SK-N-SH (cell line): ENCODE measurements around the gene GLUD1. TPM values are rescaled to one million over a fixed set of nuclear protein-coding genes. Genes with fewer than 3 reads are reported as not detected.

Experiments
- CTCF ChIA-PET: fragments of 300-600, 350-600 bp; formaldehyde crosslinking; extraction: SDS; loops from one replicate; lab custom pipeline; 2021; lab: Yijun Ruan, JAX
- POLR2A ChIA-PET: fragments of 350-600 bp; sonication (Branson Sonifier 250); formaldehyde crosslinking; extraction: SDS; loops from one replicate; lab custom pipeline; 2020; ENCODE audit warnings: antibody characterized with exemption, inconsistent platforms; lab: Yijun Ruan, JAX
- DNase-seq: peaks from one replicate; pipeline ENCODE4 v3.0.0; 2012
- H2AFZ ChIP-seq: fragments of 200-600 bp; sonication (generic); 2 replicates; pipeline ENCODE4 v1.8.1; 2016; ENCODE audit warnings: antibody characterized with exemption, mild to moderate bottlenecking, low read depth
- H3F3A ChIP-seq: fragments of 200-600 bp; sonication (generic); replicated peaks from 2 replicates; pipeline ENCODE3; 2016; ENCODE audit warnings: antibody characterized with exemption, mild to moderate bottlenecking; ENCODE audit not compliant: insufficient read depth
- H3K27ac ChIP-seq, 2 experiments: fragments of 200-500 bp in 1 of 2; fragments of 200-600 bp in 1 of 2; sonication (Bioruptor generic) in 1 of 2; sonication (generic), shearing (Covaris generic) in 1 of 2; 2 replicates each; pipeline versions ENCODE4 v1.5.1 to v1.6.1; 2014 to 2016; ENCODE audit warnings: low read depth in 2 of 2, inconsistent platforms in 1 of 2, low read length in 1 of 2, mild to moderate bottlenecking in 1 of 2, mixed read lengths in 1 of 2
- H3K27me3 ChIP-seq: fragments of 200-600 bp; sonication (generic), shearing (Covaris generic); 2 replicates; pipeline ENCODE4 v1.6.1; 2016; ENCODE audit warnings: mixed run types; ENCODE audit not compliant: insufficient read depth
- H3K36me3 ChIP-seq, 2 experiments: fragments of 200-500 bp in 1 of 2; fragments of 200-600 bp in 1 of 2; sonication (Bioruptor generic) in 1 of 2; sonication (generic) in 1 of 2; replicated peaks in 1 of 2; 2 replicates each; pipeline versions ENCODE3 to v1.5.1; 2014 to 2016; ENCODE audit warnings: low read length in 1 of 2, mild to moderate bottlenecking in 1 of 2; ENCODE audit not compliant: insufficient read depth in 2 of 2, control insufficient read depth in 1 of 2
- H3K4me1 ChIP-seq, 2 experiments: fragments of 200-500 bp in 1 of 2; fragments of 200-600 bp in 1 of 2; sonication (Bioruptor generic) in 1 of 2; sonication (generic), shearing (Covaris generic) in 1 of 2; 2 replicates each; pipeline versions ENCODE4 v1.5.1 to v1.6.1; 2014 to 2016; ENCODE audit warnings: low read depth in 1 of 2, low read length in 1 of 2, mixed run types in 1 of 2; ENCODE audit not compliant: insufficient read depth in 2 of 2, control insufficient read depth in 1 of 2
- H3K4me2 ChIP-seq: fragments of 200-600 bp; sonication (generic), shearing (Covaris generic); 2 replicates; pipeline ENCODE4 v1.6.1; 2017; ENCODE audit warnings: mixed run types
- H3K4me3 ChIP-seq, 2 experiments: fragments of 200-500 bp in 1 of 2; fragments of 200-600 bp in 1 of 2; sonication (Bioruptor generic) in 1 of 2; sonication (generic), shearing (Covaris generic) in 1 of 2; 2 replicates each; pipeline versions ENCODE4 v1.5.1 to v1.8.1; 2014 to 2016; ENCODE audit warnings: low read depth in 2 of 2, inconsistent platforms in 1 of 2, low read length in 1 of 2, mild to moderate bottlenecking in 1 of 2, mixed read lengths in 1 of 2, moderate library complexity in 1 of 2
- H3K79me2 ChIP-seq: fragments of 200-600 bp; sonication (generic); 2 replicates; pipeline ENCODE4 v1.8.1; 2017; ENCODE audit warnings: mild to moderate bottlenecking; ENCODE audit not compliant: insufficient read depth
- H3K9ac ChIP-seq: fragments of 200-600 bp; sonication (generic); 2 replicates; pipeline ENCODE4 v1.6.1; 2017; ENCODE audit warnings: mixed run types
- H3K9me2 ChIP-seq: fragments of 200-600 bp; sonication (generic); 2 replicates; pipeline ENCODE4 v1.6.1; 2017; ENCODE audit warnings: mixed run types
- H3K9me3 ChIP-seq: fragments of 200-600 bp; sonication (generic); 2 replicates; pipeline ENCODE4 v1.6.1; 2017; ENCODE audit warnings: mixed run types, mild to moderate bottlenecking, moderate library complexity
- H4K20me1 ChIP-seq: fragments of 200-600 bp; sonication (generic); 2 replicates; pipeline ENCODE4 v1.6.1; 2017; ENCODE audit warnings: mild to moderate bottlenecking, mixed run types; ENCODE audit not compliant: insufficient read depth
- CHD2 ChIP-seq: fragments of 150-350 bp; IDR thresholded peaks from 2 replicates; pipeline ENCODE4 v1.6.1; 2018; ENCODE audit warnings: low read length; ENCODE audit not compliant: partially characterized antibody
- ELF1 ChIP-seq: IDR thresholded peaks from 2 replicates; pipeline ENCODE4 v1.4.0; 2012
- EP300 ChIP-seq, 2 experiments: IDR thresholded peaks; 2 replicates each; pipeline versions ENCODE4 v1.4.0 to v1.6.1; 2012; ENCODE audit warnings: borderline replicate concordance in 1 of 2, low read depth in 1 of 2, low read length in 1 of 2
- EZH2phosphoT487 ChIP-seq: fragments of 200-600 bp; sonication (generic); IDR thresholded peaks from 2 replicates; pipeline ENCODE4 v1.6.1; 2017; ENCODE audit warnings: low read depth, mixed run types, mild to moderate bottlenecking, antibody characterized with exemption, moderate library complexity, borderline replicate concordance
- GABPA ChIP-seq: IDR thresholded peaks from 2 replicates; pipeline ENCODE4 v1.4.0; 2012; ENCODE audit warnings: low read depth, mild to moderate bottlenecking
- GATA2 ChIP-seq: sonication (generic); formaldehyde crosslinking; IDR thresholded peaks from 2 replicates; pipeline ENCODE4 v1.5.0; 2020; ENCODE audit warnings: mild to moderate bottlenecking, missing genetic modification reagents
- MEF2A ChIP-seq: IDR thresholded peaks from 2 replicates; pipeline ENCODE4 v1.4.0; 2012; ENCODE audit warnings: low read depth, borderline replicate concordance
- MXI1 ChIP-seq: IDR thresholded peaks from 2 replicates; pipeline ENCODE4 v1.6.1; 2012; ENCODE audit warnings: mild to moderate bottlenecking, low read depth, low read length, improper control_type of control experiment
- NRF1 ChIP-seq: IDR thresholded peaks from 2 replicates; pipeline ENCODE4 v1.6.1; 2012; ENCODE audit warnings: low read depth, mild to moderate bottlenecking, low read length
- RAD21 ChIP-seq: IDR thresholded peaks from 2 replicates; pipeline ENCODE4 v1.6.1; 2012; ENCODE audit warnings: mild to moderate bottlenecking, low read length
- RCOR1 ChIP-seq: fragments of 150-350 bp; IDR thresholded peaks from 2 replicates; pipeline ENCODE4 v1.6.1; 2017; ENCODE audit warnings: antibody characterized with exemption, low read length
- RFX5 ChIP-seq: IDR thresholded peaks from 2 replicates; pipeline ENCODE4 v1.6.1; 2012; ENCODE audit warnings: mild to moderate bottlenecking, improper control_type of control experiment, low read length
- RXRA ChIP-seq: IDR thresholded peaks from 2 replicates; pipeline ENCODE4 v1.4.0; 2012; ENCODE audit warnings: low read depth, mild to moderate bottlenecking, borderline replicate concordance
- TAF1 ChIP-seq: IDR thresholded peaks from 2 replicates; pipeline ENCODE4 v1.6.1; 2012; ENCODE audit warnings: low read depth, mild to moderate bottlenecking, low read length, moderate library complexity, borderline replicate concordance
- TEAD4 ChIP-seq: IDR thresholded peaks from 2 replicates; pipeline ENCODE4 v1.4.0; 2012; ENCODE audit warnings: mild to moderate bottlenecking, borderline replicate concordance; ENCODE audit not compliant: insufficient read depth
- WGBS: methylation state at CpG from one replicate; pipeline ENCODE4 v1.1.6; 2017; ENCODE audit warnings: low lambda C conversion rate; 5-methylcytosine and 5-hydroxymethylcytosine counted together
- polyA plus RNA-seq, 3 experiments: library from polyadenylated mRNA; depleted of rRNA; stranded (reverse); fragments of >200 nt; gene quantifications; 2 replicates each; pipeline ENCODE4 v1.2.3, GENCODE V29; 2012
- TF ChIP-seq, protein P1 (sequence below): fragments of 150-350 bp; IDR thresholded peaks from 2 replicates; pipeline ENCODE4 v1.6.1; 2016; ENCODE audit warnings: mild to moderate bottlenecking, low read depth, low read length
- TF ChIP-seq, protein P2 (sequence below): IDR thresholded peaks from 2 replicates; pipeline ENCODE4; 2012
- TF ChIP-seq, protein P3 (sequence below): IDR thresholded peaks from 2 replicates; pipeline ENCODE4 v1.4.0; 2012; ENCODE audit warnings: low read depth, borderline replicate concordance
- TF ChIP-seq, protein P4 (sequence below): IDR thresholded peaks from 2 replicates; pipeline ENCODE4 v1.4.0; 2012; ENCODE audit warnings: low read depth

GLUD1 gene
- polyA plus RNA-seq, 1 of the 3 experiments (the other 2 are of a cell fraction), result 43.3 TPM

DNA sequence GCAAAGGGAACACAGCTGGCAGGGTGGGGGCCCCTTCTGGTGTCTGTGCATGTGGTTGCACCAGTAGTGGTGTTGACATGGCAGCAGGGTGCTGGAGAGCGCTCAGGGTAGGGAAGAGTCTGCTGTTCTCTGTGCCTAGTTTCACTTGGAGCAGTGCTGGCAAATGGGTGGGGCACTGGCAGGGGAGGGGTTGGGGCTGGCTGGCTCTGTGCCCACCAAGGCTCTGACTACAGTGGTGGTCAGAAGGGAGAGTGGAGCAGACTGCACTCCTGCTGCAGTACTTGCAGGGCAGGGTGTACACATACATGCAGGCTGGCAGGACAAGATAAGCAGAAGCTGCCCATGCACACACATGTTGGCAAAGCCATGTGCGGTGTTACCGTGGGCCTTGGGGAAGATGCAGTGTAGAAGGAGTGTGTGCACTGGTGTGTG lies 56.3 kb downstream of the GLUD1 start (continued):
- TF ChIP-seq, protein P1, sequence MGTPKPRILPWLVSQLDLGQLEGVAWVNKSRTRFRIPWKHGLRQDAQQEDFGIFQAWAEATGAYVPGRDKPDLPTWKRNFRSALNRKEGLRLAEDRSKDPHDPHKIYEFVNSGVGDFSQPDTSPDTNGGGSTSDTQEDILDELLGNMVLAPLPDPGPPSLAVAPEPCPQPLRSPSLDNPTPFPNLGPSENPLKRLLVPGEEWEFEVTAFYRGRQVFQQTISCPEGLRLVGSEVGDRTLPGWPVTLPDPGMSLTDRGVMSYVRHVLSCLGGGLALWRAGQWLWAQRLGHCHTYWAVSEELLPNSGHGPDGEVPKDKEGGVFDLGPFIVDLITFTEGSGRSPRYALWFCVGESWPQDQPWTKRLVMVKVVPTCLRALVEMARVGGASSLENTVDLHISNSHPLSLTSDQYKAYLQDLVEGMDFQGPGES, result no peak
- TF ChIP-seq TEAD4 (no peak), GATA2 (no peak), RAD21 (no peak), RFX5 (no peak), EP300 (IDR thresholded peaks at IDR 0.05; ENCODE audit: borderline replicate concordance in 1 of 2, low read depth in 1 of 2, low read length in 1 of 2) (no peak), TAF1 (no peak)
- TF ChIP-seq, protein P2, sequence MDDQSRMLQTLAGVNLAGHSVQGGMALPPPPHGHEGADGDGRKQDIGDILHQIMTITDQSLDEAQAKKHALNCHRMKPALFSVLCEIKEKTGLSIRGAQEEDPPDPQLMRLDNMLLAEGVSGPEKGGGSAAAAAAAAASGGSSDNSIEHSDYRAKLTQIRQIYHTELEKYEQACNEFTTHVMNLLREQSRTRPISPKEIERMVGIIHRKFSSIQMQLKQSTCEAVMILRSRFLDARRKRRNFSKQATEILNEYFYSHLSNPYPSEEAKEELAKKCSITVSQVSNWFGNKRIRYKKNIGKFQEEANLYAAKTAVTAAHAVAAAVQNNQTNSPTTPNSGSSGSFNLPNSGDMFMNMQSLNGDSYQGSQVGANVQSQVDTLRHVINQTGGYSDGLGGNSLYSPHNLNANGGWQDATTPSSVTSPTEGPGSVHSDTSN, result no peak
- TF ChIP-seq, protein P3, sequence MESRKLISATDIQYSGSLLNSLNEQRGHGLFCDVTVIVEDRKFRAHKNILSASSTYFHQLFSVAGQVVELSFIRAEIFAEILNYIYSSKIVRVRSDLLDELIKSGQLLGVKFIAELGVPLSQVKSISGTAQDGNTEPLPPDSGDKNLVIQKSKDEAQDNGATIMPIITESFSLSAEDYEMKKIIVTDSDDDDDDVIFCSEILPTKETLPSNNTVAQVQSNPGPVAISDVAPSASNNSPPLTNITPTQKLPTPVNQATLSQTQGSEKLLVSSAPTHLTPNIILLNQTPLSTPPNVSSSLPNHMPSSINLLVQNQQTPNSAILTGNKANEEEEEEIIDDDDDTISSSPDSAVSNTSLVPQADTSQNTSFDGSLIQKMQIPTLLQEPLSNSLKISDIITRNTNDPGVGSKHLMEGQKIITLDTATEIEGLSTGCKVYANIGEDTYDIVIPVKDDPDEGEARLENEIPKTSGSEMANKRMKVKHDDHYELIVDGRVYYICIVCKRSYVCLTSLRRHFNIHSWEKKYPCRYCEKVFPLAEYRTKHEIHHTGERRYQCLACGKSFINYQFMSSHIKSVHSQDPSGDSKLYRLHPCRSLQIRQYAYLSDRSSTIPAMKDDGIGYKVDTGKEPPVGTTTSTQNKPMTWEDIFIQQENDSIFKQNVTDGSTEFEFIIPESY, result no peak

DNA sequence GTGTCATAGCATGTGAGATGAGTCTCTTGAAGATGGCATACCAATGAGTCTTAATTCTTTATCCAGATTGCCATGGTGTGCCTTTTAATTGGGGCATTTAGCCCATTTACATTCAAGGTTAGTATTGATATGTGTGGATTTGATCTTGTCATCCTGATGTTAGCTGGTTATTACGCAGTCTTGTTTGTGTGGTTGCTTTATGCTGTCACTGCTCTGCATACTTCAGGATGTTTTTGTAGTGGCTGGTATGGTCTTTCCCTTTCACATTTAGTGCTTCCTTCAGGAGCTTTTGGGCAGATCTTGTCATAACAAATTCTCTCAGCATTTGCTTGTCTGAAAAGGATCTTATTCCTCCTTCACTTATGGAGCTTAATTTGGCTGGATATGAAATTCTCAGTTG lies 58.0 kb downstream of the GLUD1 start:
- ChIA-PET POLR2A (interaction anchor here (0.7 kb wide), 1 partner anchor 553 kb away, joined by 5 read pairs; no protein-coding TSS in a partner anchor), CTCF (interaction anchor here (0.7 to 1.6 kb wide), 2 partner anchors 8 to 370 kb away, joined by 3 to 4 read pairs; no protein-coding TSS in a partner anchor)
- H3K27ac ChIP-seq, result no peak overlapping the region
- no peaks in the 10 kb centered on the region for H3K9me3 ChIP-seq
- H3F3A ChIP-seq, result no peaks in the 10 kb centered on the region
- no peak for DNase-seq
- no peak overlapping the region for H3K4me3 ChIP-seq
- H3K4me1 ChIP-seq, result no peaks in the 10 kb centered on the region
- no peaks in the 10 kb centered on the region for H3K79me2 ChIP-seq
- H2AFZ ChIP-seq, result no peak overlapping the region
- H3K9ac ChIP-seq, result no peak overlapping the region
- H3K9me2 ChIP-seq, result no peaks in the 10 kb centered on the region
- no peaks in the 10 kb centered on the region for H3K36me3 ChIP-seq
- no peak overlapping the region for H3K4me2 ChIP-seq
- 89% methylated on average over 1 of the region's 1 CpG for WGBS
- no peaks in the 10 kb centered on the region for H4K20me1 ChIP-seq
- no peaks in the 10 kb centered on the region for H3K27me3 ChIP-seq
- no peak for TF ChIP-seq NRF1
- TF ChIP-seq, protein P4, sequence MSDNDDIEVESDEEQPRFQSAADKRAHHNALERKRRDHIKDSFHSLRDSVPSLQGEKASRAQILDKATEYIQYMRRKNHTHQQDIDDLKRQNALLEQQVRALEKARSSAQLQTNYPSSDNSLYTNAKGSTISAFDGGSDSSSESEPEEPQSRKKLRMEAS, result no peak
- TF ChIP-seq RAD21, result no peak
- TF ChIP-seq, protein P1, result no peak
- TF ChIP-seq CHD2, result no peak
- no peak for TF ChIP-seq RFX5
- TF ChIP-seq EZH2phosphoT487, result no peak
- no peak for TF ChIP-seq RCOR1
- TF ChIP-seq, protein P3, result no peak
- TF ChIP-seq GABPA, result no peak
- TF ChIP-seq MEF2A, result no peak
- no peak for TF ChIP-seq RXRA
- no peak for TF ChIP-seq EP300 (IDR thresholded peaks at IDR 0.05; ENCODE audit: borderline replicate concordance in 1 of 2, low read depth in 1 of 2, low read length in 1 of 2)
- TF ChIP-seq ELF1, result no peak
- no peak for TF ChIP-seq MXI1
